Umbilical cord (tissue), 2 donors: ENCODE data around the gene RYR1. TPM values are rescaled to one million over a fixed set of nuclear protein-coding genes. Genes with fewer than 3 reads are reported as not detected.
A peak's percentile ranks its signal among the peaks of the same experiment; 100 is the strongest.
"Not testable (repeated sequence)": the region's sequence is repeated elsewhere in the genome, so short reads cannot be mapped to it uniquely, and the experiment has no call there.

Experiments used
- DNase-seq: peaks from one replicate; pipeline ENCODE4 v3.0.0-alpha.2; 2015; ENCODE audit warnings: low spot score
- total RNA-seq: library from RNA; depleted of rRNA; stranded (reverse); fragments of >200 nt; gene quantifications from one replicate; pipeline ENCODE4 v1.2.3, GENCODE V29; 2014; ENCODE audit warnings: low replicate concordance; ENCODE audit not compliant: insufficient read depth

Gene RYR1
- total RNA-seq, 1 donor from 2014 or later = 1.4 TPM

DNA sequence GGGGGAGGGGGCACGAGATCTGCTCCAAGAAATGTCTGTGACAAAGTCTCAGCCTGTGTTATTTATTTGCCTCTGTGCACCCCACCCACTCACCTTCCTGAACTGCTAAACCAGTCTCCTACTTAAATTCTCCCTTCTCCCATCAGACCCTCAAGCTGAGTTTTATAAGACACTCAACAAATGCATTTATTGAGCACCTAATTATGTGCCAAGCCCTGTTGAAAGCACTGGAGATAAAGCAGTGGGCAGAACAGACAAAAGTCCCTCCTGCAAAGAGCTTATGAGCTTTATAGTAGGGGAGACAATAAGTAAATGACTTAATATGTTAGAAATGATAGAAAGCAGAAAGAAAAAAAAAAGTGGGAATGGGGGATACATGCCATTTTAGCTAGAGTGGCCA, 34.0 kb upstream of the RYR1 start:
- no peak for DNase-seq

DNA sequence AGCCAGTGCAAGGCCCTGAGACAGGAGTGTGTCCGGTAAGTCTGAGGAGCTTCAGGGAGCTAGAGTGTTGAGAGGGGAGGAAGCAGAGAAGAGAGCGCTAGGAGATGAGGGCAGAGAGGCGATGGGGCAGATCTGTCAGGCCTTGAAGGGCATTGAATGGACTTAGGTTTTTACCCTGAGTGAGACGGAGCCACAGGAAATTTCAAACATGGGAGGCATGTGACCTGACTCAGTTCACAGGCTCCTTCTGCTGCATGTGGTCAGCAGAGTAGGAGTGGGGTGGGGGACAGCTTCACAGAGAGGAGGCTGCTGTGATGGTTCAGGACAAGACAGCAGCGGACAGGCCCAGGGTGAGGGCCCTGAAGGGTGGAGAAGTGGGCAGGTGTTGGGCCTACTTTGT, 33.1 kb upstream of the RYR1 start:
- DNase-seq = no peak

DNA sequence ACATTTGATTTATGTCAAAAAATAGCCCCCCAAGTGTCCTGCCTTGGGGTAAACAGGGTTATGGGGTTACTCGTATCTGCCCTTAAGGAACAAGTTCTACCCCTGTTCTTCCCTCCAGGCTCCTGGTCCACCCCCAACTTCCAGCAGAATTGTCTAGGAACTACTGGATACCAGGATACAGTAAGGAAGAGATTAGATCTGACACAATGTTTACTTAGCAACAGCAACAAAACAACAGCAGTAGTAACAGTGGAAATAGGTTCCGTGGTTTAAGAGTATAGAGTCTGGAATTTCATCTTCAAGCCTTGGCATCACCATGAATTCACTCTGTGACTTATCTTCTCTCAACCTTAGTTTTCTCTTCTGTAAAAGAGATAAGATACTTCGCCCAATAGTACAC, 32.3 kb upstream of the RYR1 start:
- DNase-seq = no peak

DNA sequence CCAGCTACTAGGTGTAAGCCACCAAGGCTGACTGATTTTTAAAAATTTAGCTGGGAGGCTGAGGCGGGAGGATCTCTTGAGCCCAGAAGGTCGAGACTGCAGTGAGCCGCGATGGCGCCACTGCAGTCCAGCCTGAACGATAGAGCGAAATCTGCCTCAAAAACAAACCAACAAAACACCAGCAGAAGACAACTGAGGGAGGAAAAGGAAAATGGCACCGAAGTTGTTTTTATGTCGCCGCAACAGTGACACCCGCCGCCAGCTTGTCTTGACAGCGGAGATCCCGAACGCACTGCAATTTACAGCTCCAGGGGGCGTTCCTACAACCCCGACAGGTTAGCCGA, 30.9 kb upstream of the RYR1 start:
- no peak for DNase-seq

DNA sequence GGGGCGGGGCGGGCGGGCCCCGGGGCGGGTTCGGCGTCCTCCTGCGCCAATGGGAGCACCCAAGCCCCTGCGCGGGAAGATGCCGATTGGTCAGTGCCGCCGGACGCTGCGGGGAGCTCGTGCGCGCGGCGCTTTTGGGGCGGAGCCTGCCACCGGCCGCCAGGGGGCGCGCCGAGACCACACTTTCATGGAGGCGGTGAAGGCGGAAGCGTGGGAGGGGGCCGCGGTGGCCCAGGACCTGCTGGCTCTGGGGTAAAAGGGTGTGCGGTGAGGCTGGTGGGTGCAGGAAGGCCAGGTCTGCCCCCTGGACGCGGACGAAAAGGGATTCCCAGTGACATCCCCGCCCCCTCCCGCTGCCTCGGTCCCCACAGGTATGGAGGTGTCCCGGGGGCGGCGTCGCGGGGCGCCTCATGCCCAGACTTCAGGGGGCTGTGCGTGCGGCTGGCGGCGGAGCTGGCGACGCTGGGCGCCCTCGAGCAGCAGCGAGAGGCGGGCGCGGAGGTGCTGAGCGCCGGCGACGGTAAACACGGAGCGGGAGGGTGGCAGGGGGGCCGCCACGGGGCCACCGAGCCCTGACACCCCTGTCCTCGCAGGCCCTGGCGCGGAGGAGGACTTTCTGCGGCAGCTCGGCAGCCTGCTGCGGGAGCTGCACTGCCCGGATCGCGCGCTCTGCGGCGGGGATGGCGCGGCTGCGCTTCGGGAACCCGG, 30.4 kb upstream of the RYR1 start, which contains the start of gene FAM98C:
Gene FAM98C, plus strand, starts transcription at position 127 of the 708 bp plus-strand sequence. Its CDS starts 61 bp downstream, at position 188.
- peak; percentile 98 for DNase-seq

DNA sequence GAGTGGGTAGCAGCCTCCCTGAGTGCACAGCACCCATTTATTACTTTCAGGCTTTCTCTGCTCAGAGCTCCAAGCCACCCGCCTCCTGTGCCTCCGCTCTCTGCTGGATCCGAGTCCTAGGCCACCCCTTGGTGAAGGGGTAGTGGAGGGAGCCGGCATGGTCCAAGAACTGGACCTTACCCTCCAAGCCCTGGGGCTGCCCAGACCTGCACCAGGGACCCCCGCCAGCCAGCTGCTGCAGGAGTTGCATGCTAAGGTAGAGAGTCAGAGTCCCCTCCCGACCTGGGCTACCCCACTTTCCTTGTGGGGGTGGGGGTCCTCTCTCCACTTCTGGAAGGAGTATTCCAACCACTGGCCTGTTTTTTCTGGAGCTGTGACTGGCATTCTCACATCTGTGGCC, 28.6 kb upstream of the RYR1 start:
- no peak for DNase-seq

DNA sequence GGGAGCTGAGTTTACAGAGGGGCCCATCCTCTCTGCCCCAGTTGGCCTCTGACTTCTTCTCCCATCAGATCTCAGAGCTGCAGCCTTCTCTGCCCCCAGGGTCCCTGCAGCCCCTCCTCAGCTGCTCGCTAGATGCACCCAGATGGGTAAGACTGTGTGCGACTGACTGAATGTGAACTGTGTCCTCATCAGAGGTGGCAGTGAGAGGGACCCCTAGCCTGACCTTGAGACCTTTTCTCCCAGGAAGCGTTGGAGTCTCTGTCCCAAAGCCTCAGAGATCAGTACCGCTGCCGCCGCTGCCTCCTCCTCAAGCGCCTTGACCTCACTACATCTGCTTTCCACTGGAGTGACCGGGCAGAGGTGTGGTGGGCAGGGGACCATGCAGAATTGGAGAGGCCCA, 28.2 kb upstream of the RYR1 start:
- DNase-seq = no peak

DNA sequence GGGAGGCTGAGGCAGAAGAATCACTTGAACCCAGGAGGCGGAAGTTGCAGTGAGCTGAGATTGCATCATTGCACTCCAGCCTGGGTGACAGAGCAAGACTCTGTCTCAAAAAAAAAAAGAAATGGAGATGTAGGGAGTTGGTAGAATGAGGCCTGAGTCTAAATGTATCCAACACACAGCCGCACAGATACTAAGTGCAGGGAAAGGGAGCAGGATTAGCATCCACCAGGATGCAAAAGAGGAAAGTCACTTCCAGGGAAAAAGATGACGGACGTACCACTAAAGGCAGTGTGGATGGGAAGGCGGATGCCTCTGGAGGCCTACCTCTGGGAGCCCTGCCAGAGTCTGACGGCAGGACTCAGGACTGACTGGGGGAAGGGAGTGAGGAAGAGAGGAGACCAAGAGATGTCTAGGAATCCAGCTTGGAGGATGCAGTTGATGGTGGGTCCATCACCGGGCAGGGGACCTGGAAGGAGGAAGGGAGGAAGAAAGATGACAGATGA, 23.8 kb upstream of the RYR1 start:
- peak; percentile 78 for DNase-seq

DNA sequence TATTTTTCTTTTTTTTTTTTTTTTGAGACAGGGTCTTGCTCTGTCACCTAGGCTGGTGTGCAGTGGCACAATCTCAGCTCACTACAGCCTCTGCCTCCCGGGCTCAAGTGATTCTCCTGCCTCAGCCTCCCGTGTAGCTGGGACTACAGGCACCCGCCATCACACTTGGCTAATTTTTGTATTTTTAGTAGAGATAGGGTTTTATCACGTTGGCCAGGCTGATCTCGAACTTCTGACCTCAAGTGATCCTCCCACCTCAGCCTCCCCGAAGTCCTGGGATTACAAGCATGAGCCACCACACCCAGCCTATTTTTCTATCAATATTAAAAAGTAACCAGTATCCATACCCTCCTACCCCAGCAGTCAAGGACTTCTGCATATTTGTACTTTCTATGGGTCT, 23.1 kb upstream of the RYR1 start:
- not testable (repeated sequence) for DNase-seq

DNA sequence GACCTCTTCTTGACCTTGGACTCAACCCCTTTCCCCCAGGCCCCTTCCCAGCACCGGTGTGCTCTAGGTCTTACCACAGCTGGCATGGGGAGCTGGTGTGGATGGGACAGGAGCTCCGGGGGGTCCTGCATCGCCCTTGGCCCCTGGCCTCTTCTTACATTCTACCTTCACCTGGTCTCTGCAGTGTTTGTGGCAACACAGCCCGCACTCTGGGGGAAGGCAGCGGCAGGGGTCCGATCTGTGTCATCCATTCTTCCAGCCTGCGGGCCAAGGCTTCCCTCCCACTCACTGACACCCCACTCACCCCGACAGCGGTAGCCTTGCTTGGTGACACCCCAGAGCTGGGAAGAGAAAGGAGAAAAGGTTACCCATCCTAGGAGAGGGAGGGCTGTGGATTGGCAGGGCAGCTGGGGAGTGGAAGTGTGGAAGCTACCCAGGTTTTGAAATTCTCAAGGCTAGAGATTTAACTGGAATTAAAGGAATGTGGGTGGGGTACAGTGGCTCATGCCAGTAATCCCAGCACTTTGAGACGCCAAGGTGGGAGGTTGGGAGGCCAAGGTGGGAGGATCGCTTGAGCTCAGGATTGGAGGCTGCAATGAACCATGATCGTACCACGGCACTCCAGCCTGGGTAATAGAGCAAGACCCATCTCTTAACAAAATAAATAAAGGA, 22.3 kb upstream of the RYR1 start:
- DNase-seq = no peak

DNA sequence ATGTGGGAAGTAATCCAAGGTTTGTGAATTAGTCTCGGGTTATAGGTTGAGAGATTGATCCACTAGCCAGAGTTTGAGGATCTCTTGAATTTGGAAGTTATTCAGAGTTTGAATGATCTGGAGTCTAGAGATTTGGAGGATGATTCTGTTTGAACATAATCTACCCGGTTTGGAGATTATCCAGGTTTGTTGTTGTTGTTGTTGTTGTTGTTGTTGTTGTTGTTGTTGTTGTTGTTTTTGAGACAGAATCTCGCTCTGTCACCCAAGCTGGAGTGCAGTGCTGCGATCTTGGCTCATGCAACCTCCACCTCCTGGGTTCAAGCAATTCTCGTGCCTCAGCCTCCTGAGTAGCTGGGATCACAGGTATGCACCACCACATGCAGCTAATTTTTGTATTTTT, 21.6 kb upstream of the RYR1 start:
- DNase-seq = not testable (repeated sequence)

DNA sequence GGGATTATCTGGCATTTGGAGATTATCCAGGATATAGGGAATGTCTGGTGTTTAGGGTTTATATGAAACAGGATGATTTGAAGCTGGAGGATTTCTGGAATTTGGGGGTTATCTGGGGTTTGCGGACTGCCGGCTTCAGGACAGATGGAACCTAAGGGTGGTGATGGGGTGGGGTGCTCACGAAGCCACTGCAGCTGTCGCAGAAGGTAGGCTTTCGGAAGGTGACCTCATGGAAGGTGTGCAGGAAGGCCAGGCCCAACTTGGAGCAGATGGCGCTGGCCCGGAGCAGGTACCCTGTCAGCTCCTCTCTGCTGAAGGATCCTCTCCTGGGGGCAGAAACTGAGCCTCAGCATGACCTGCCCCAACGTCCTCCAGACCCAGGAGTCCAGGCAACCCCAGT, 21.0 kb upstream of the RYR1 start:
- no peak for DNase-seq

DNA sequence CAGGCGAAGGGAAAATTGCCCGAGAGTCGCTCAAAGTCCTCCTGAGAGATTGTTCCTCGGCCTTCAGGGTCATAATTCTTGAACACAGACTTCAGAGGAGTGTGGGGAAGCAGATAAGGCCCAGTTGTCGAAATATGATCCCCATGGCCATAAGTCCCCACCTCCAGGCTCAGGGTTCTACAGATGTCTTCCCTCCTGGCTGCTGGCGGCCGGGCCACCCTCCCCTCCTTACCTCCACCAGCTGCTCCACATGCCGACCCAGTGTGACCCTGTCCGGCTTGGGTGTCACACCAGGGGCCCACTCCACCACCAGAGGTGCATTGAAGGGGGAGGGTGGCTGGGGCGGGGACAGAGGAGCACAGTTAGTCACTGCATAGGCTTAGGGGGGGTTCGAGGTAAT, 20.5 kb upstream of the RYR1 start:
- DNase-seq = no peak

DNA sequence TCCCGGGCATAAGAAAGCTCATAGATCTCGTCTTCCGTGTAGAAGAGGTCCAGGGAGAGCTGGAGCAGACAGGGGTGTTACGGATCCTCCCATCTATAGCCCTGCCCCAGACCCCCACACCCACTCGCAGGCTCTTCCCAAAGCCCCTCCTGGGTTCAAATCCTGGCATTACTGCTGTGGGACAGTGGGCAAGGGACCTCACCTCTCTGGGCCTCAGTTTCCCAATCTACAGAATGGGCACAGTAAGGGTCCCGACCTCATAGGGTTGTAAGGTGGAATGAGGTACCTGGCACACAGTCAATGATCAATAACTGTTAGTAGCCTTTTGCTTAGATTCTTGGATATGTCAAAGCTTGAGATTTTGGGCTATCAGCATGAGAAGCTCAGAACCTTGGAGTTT, 20.1 kb upstream of the RYR1 start:
- DNase-seq = no peak

DNA sequence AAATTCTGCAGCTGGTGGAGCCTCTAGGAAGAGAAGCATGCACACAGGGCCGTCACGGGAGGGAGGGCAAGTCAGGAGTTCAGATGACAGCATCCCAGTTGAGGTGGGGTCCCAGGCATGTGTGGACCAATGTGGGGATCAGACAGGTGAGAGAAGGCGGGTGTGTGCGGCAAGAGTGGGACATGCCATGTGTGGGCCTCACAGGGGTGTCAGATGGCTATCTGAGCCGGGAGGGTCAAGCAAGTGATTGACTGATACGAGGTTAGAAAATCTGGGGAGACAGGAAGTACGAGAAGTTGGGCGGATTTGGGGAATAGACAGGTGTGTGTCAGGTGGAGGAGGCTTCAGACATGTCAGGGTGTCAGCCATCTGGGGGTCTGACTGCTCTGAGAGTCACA, 16.3 kb upstream of the RYR1 start:
- DNase-seq = no peak

DNA sequence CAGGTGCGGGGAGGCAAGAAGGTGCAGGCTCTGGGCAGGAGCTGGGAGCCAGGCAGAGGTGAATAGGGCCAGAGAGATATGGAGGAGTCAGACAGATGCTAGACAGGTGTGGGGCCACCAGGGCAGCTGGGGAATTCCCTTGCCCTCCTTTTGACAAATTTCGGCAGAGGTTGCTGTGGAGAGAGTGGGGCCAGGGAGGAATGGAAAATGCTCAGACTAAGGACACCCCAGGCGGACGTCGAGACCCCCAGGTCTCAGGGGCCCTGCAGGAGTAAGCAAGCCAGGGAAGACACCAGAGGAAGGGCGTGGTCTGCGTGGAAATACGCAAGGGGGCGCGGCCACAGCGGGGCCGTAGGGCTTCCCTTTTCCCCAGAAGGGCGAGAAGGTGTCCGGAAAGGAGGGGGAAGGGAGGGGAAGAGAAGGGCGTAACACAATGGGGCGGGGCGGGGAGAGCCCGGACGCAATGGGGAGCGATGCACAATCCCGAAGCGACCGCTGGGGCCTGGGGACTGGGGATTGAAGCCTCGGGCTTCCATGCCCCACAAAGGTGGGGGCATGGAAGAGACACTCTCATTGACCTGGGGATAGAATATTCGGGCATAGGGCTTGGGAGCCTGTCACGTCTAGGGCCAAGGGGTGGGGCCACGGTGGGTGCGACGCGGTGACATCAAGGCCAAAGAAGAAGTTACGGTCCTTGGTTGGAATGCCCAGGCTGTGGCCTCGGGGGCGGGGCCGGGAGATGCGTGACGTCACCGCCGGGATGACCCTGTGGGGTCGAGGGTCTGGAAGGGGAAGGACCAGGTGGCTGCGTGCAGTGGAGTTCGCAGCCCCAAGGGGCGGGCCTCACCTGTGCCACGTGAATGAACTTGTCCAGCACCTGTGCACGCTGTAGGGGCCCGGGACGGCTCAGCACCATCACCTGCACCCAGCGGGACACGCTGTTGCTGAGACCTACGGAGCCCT, 15.7 kb upstream of the RYR1 start:
- DNase-seq = peak; percentile 23

DNA sequence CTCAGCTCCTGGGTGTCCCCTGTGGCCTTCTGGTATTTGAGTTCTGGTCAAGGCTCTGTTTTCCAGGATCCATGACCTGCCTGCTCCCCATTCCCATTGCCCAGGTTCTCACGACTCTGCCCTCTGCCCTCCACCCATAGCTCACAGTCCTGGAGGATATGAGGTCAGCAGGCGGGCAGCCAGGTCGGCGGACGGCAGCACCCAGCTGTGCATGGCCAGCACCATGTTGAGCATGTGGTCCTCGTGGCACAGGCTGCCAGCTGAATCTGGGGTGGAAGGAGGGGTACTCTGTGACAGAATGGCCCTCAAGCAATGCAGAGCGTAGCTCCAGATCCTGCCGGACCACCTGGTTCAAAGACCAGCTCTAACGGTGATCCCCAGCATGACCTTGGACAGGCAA, 12.6 kb upstream of the RYR1 start:
- DNase-seq = no peak

DNA sequence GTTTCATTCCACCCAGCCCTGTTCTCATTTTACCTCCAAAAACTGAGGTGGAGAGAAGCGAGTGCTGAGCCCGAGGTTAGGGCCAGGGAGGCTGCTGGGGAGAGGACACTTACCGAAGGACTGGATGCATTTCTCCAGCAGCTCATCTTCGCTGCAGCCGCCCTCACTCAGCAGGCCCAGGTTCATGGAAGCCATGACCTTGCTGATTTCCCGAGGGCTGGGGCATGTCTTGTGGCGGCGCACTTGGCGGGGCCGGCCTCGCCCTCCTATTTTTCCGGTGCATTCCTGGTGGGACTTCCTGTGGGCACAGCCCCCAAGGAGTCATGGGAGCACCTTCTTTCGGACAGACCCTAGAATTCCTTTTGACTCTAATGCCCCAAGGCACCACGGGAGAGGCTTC, 11.6 kb upstream of the RYR1 start:
- DNase-seq = no peak

DNA sequence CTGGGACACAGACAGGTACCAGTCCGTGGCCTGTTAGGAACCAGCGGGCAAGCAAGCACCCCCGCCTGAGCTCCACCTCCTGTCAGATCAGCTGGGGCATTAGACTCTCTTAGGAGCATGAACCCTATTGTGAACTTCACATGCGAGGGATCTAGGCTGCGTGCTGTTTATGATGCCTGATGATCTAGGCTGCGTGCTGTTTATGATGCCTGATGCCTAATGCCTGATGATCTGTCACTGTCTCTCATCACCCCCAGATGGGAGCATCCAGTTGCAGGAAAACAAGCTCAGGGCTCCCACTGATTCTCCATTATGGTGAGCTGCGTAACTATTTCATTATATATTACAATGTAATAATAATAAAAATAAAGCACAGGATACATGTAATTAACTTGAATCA, 11.1 kb upstream of the RYR1 start:
- no peak for DNase-seq

DNA sequence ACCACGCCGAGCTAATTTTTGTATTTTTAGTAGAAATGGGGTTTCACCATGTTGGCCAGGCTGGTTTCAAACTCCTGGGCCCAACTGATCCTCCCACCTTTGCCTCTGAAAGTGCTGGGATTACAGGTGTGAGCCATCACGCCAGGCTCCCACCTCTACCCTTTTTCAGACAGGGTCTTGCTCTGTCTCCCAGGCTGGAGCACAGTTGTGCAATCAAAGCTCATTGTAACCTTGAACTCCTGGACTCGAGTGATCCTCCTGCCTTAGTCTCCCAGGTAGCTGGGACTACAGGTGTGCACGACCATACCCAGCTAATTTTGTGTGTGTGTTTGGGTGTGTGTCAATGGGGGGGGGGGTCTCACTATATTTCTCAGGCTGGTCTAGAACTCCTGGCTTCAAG, 9.2 kb upstream of the RYR1 start:
- DNase-seq = no peak

DNA sequence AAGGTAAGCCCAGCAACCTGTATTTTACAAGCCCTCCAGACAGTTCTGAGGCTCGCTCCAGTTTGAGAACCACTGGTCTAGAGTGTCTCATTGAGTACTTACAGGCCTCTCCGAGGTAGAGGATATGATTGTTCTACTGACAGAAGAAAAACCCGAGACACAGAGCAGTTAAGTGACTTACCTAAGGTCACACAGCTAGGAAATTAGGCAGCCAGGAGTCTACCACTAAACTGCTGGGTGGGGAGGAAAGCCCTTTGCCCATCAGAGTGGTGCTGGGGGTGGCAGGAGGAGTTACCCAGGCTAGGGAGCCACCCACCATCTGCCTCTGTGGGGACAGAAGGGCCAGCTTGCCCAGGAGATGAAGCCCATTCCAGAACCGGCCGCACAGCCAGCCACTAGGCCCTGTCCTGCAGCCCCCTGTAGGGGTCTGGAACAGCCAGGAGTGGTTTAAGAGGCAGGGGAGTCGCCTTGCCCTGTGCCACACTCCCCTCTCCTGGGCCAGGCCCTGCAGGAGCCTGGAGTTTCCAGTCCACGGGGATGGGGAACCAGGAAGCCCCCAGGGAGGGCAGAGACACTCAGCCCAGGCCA, 8.2 kb upstream of the RYR1 start:
- DNase-seq = no peak
